Astrocyte of the cerebellum (primary cell): ENCODE data around the gene SH3BP1.

Experiments
- DNase-seq: peaks from one replicate; pipeline ENCODE4 v3.0.0-alpha.2; 2011; ENCODE audit warnings: low read depth
- H3K4me3 ChIP-seq: 2 replicates; pipeline ENCODE4 v1.5.1; 2011; ENCODE audit warnings: mild to moderate bottlenecking, low read depth, low read length, moderate library complexity
- in situ Hi-C: cut with HindIII; loops from 2 replicates; pipeline ENCODE4 v1.10.0; 2017; ENCODE audit warnings: low sequenced_read_pairs
- TF ChIP-seq, protein P1 (sequence below): IDR thresholded peaks from 2 replicates; pipeline ENCODE4 v1.5.1; 2012; ENCODE audit warnings: low read length, low read depth, moderate library complexity, mild to moderate bottlenecking; ENCODE audit errors: missing control alignments

SH3BP1 gene

DNA sequence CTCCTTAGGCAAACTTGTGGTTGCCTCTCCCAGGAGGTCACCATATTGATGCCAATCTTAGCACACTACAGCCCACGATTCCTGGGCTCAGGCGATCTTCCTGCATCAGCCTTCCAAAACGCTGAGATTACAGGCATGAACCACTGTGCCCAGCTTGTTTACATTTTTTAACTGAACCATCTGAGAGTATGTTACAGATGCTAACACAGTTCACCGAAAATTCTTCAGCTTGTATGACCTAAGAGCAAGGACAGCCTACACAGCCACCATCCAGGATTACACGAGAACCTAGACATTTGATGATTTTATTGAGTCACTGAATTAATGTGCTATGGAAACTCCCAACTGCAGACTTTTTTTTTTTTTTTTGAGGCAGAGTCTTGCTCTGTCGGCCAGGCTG, 30.1 kb downstream of the SH3BP1 start:
- TF ChIP-seq, protein P1, sequence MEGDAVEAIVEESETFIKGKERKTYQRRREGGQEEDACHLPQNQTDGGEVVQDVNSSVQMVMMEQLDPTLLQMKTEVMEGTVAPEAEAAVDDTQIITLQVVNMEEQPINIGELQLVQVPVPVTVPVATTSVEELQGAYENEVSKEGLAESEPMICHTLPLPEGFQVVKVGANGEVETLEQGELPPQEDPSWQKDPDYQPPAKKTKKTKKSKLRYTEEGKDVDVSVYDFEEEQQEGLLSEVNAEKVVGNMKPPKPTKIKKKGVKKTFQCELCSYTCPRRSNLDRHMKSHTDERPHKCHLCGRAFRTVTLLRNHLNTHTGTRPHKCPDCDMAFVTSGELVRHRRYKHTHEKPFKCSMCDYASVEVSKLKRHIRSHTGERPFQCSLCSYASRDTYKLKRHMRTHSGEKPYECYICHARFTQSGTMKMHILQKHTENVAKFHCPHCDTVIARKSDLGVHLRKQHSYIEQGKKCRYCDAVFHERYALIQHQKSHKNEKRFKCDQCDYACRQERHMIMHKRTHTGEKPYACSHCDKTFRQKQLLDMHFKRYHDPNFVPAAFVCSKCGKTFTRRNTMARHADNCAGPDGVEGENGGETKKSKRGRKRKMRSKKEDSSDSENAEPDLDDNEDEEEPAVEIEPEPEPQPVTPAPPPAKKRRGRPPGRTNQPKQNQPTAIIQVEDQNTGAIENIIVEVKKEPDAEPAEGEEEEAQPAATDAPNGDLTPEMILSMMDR: no peak
- no peak for DNase-seq
- in situ Hi-C loops: no loop called here
- no peak overlapping the region for H3K4me3 ChIP-seq

DNA sequence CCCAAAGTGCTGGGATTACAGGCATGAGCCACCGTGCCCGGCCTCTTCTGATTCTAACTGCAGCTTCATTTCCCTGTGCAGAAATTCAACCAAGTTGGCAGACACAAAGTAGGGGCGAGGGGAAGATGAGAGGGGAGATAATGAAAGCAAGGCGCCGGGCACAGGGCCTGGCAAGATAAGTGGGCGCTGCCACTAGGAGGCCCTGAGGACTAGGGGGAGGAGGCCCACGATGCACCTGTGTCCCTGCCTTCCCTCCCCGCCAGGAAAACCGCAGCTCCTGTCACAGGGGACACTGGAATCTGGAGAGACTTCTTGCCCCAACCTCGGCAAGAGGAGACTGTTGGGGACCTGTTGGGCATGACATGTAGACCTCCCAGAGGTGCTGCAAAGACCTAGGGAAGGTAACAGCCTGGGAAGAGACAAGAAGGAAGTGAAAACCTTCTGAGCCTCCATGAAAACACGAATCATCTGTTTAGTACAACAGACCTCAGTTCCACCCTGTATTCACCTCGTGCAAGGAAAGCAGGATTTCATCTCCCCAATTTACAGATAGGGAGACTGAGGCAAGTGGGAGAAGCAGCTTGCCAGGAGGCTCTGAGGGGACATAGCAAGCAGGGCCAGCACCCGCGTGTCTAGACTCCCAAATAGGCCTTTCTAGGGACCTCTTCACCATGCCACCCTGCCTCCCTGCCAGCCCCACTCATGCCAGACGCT, 32.9 kb downstream of the SH3BP1 start:
- in situ Hi-C loops: no loop called here
- H3K4me3 ChIP-seq: no peak overlapping the region
- DNase-seq: no peak
- TF ChIP-seq, protein P1: no peak

DNA sequence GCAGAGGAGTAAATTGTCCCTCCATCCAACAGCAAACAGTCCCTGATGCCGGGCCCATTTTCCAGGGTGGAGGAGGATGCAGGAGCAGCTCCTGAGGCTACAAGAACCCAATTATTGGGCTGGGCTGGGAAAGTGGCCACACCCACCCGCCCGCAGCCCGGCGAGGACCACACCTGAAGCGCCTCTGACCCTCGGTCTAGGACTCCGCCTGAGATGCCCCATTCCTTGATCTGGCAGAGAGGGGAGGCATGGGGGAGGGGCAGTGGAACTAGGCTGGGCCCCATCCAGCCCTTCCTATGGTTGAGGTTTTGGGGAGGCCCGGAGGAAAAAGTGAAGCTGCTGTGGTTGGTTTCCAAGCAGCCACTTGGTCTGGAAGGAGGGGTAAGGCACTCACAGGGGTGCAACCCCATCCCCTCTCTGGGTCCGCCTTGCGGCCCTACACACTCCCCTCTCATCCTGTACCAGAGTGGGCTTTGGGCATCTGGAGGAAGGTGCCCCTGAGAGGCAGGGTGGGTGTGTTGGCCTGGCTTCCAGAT, 33.5 kb downstream of the SH3BP1 start:
- in situ Hi-C loops: no loop called here
- H3K4me3 ChIP-seq: no peak overlapping the region
- TF ChIP-seq, protein P1: no peak
- DNase-seq: no peak

DNA sequence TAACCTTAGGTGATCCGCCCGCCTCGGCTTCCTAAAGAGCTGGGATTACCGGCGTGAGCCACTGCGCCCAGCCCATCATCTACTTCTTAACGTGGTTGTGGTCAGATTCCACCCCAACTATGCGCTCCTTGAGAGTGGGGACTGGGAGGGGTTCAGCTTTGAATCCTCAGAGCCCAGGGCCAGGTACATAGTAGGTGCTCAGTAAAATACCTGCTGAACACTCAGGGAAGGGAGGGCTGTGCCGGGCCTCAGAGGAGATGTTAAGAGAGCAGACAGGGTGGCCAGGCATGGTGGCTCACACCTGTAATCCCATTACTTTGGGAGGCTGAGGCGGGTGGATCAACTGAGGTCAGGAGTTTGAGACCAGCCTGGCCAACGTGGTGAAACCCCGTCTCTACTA, 34.8 kb downstream of the SH3BP1 start:
- no peak for DNase-seq
- H3K4me3 ChIP-seq: no peak overlapping the region
- TF ChIP-seq, protein P1: no peak
- in situ Hi-C loops: no loop called here

DNA sequence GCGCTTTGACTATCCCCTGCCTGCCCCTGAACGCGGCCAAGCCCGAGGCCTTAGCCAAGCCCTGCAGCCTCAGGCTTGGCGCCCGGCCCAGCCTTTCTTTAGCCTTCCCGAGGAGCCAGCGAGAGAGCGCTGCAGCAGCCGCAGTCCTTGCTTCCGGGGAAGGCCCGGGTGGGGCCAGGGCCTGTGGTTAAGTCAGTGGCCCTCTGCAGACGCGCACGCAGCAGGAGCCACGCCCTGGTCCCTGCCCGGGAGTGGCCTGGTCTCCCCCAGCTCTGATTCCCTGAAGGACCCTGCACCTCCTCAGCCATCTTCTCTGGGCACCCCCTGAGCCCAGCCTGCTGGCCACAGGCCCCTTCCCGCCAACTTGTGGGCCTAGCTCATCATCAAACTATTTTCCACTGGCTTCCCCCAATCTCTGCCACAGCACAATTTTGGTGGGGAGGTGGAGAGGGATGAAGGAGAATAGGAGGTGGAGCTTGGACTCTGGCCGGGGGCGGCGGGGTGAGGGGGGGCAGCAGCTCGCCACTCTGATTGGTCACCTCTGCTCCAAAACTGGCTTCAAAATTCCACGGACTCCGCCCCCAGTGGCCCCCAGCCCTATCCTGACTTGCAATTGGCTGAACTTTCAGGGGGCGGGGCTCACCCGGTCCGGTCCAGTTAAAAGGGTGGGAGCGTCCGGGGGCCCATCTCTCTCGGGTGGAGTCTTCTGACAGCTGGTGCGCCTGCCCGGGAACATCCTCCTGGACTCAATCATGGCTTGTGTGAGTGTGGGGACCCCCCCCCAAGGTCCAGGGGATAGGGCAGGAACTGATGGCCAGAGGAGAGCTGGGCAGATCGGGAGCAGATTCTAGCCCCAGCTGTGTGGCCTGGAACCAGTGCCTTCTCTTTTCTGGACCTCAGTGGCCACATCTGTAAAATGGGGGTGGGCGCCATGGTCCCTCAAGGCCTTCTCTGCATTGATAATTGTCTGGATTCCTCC, 35.8 kb downstream of the SH3BP1 start, which contains the start of gene LGALS1:
Gene LGALS1, plus strand, starts transcription at position 686 of the 979 bp plus-strand sequence. Its CDS starts 67 bp downstream, at position 753.
- in situ Hi-C loops: no loop called here
- TF ChIP-seq, protein P1: no peak

More for the DNA sequence above, 35.8 kb downstream of the SH3BP1 start, which contains the start of gene LGALS1:
- peak within 1 kb of the TSS; percentile 93 for H3K4me3 ChIP-seq
- peak; percentile 91 for DNase-seq
